GM23338 (cell line): ENCODE measurements around the gene TBC1D30. TPM values are rescaled to one million over a fixed set of nuclear protein-coding genes. Genes with fewer than 3 reads are reported as not detected.

Experiments used
- ATAC-seq: fragments of 200-7000 bp; cut with Tn5 transposase; 3 replicates; pipeline ENCODE4 v1.9.1; 2020
- DNase-seq: peaks from one replicate; pipeline ENCODE4 v3.0.0-alpha.2; 2015; ENCODE audit warnings: low spot score
- H2AFZ ChIP-seq: fragments of 200-600 bp; sonication (generic); 2 replicates; pipeline ENCODE4 v1.8.0; 2016; ENCODE audit warnings: antibody characterized with exemption, mild to moderate bottlenecking, moderate library complexity
- H3F3A ChIP-seq: fragments of 200-600 bp; sonication (generic); replicated peaks from 2 replicates; pipeline ENCODE4 v1.8.0; 2017; ENCODE audit warnings: antibody characterized with exemption, mixed run types, low read depth
- H3K27ac ChIP-seq: fragments of 200-600 bp; sonication (generic); 2 replicates; pipeline ENCODE4 v1.6.1; 2016; ENCODE audit warnings: low read depth
- H3K27me3 ChIP-seq: fragments of 200-600 bp; sonication (generic); 2 replicates; pipeline ENCODE4 v1.8.0; 2016; ENCODE audit warnings: mild to moderate bottlenecking, mixed run types, moderate library complexity; ENCODE audit not compliant: insufficient read depth
- H3K36me3 ChIP-seq: fragments of 200-600 bp; sonication (generic); 2 replicates; pipeline ENCODE4 v1.8.0; 2016; ENCODE audit warnings: mild to moderate bottlenecking; ENCODE audit not compliant: insufficient read depth
- H3K4me1 ChIP-seq: fragments of 200-600 bp; sonication (generic); 2 replicates; pipeline ENCODE4 v1.8.0; 2016; ENCODE audit warnings: mild to moderate bottlenecking, moderate library complexity; ENCODE audit not compliant: insufficient read depth
- H3K4me2 ChIP-seq: fragments of 200-600 bp; sonication (generic); 2 replicates; pipeline ENCODE4 v1.7.1; 2017; ENCODE audit warnings: mixed run types
- H3K4me3 ChIP-seq: fragments of 200-600 bp; sonication (generic); 2 replicates; pipeline ENCODE4 v1.6.1; 2016; ENCODE audit warnings: mixed run types
- H3K79me2 ChIP-seq: fragments of 200-600 bp; sonication (generic); replicated peaks from 2 replicates; pipeline ENCODE4 v1.8.0; 2017; ENCODE audit warnings: mild to moderate bottlenecking; ENCODE audit not compliant: insufficient read depth
- H3K9me2 ChIP-seq: fragments of 200-600 bp; sonication (generic); 2 replicates; pipeline ENCODE4 v1.8.0; 2017; ENCODE audit not compliant: insufficient read depth
- H4K20me1 ChIP-seq: fragments of 200-600 bp; sonication (generic); replicated peaks from 2 replicates; pipeline ENCODE4 v1.8.0; 2017; ENCODE audit warnings: mild to moderate bottlenecking; ENCODE audit not compliant: insufficient read depth
- H3K27ac Mint-ChIP-seq: 2 replicates; pipeline ENCODE4 v1.8.0; 2020; ENCODE audit warnings: inconsistent platforms, mild to moderate bottlenecking, moderate library complexity, mixed read lengths
- H3K27me3 Mint-ChIP-seq: 3 replicates; pipeline ENCODE4 v1.8.0; 2022; ENCODE audit warnings: low read depth, mild to moderate bottlenecking, moderate library complexity, mixed read lengths, inconsistent platforms; ENCODE audit not compliant: insufficient read depth, poor library complexity
- H3K36me3 Mint-ChIP-seq: 3 replicates; pipeline ENCODE4 v1.8.0; 2021; ENCODE audit warnings: low read depth, mild to moderate bottlenecking, inconsistent platforms, moderate library complexity, mixed read lengths
- H3K4me1 Mint-ChIP-seq: 3 replicates; pipeline ENCODE4 v1.8.0; 2020; ENCODE audit warnings: mild to moderate bottlenecking, inconsistent platforms, mixed read lengths
- H3K4me3 Mint-ChIP-seq: 3 replicates; pipeline ENCODE4 v1.8.0; 2021; ENCODE audit warnings: moderate library complexity, mild to moderate bottlenecking, inconsistent platforms, mixed read lengths
- H3K9me3 Mint-ChIP-seq: 3 replicates; pipeline ENCODE4 v1.8.0; 2020; ENCODE audit warnings: moderate library complexity, mild to moderate bottlenecking, inconsistent platforms, mixed read lengths
- CREB1 ChIP-seq: fragments of 250-450 bp; sonication (Bioruptor Pico); IDR thresholded peaks from 2 replicates; pipeline ENCODE4 v1.5.0; 2020; ENCODE audit warnings: low read depth, mild to moderate bottlenecking, moderate library complexity
- CTCF ChIP-seq, 2 experiments: fragments of 200-600 bp in 1 of 2; sonication (generic) in 1 of 2; conservative IDR thresholded peaks; 2 replicates each; pipeline versions ENCODE4 v1.5.1 to v1.6.1; 2016 to 2017; ENCODE audit warnings: antibody characterized with exemption in 2 of 2, low read depth in 2 of 2, mild to moderate bottlenecking in 2 of 2, moderate library complexity in 1 of 2
- ETS1 ChIP-seq: IDR thresholded peaks from 2 replicates; pipeline ENCODE4 v1.6.1; 2016; ENCODE audit warnings: antibody characterized with exemption
- EZH2 ChIP-seq: fragments of 200-600 bp; sonication (generic); IDR thresholded peaks from one replicate; pipeline ENCODE4 v1.8.0; 2017; ENCODE audit warnings: antibody characterized with exemption, mild to moderate bottlenecking, low read depth; ENCODE audit not compliant: unreplicated experiment
- EZH2phosphoT487 ChIP-seq: fragments of 200-600 bp; sonication (generic); IDR thresholded peaks from one replicate; pipeline ENCODE4 v1.8.1; 2018; ENCODE audit warnings: antibody characterized with exemption; ENCODE audit not compliant: unreplicated experiment
- JUNB ChIP-seq: IDR thresholded peaks from one replicate; pipeline ENCODE4 v1.6.1; 2016; ENCODE audit warnings: antibody characterized with exemption; ENCODE audit not compliant: unreplicated experiment
- NANOG ChIP-seq: IDR thresholded peaks from 2 replicates; pipeline ENCODE4 v1.6.1; 2016; ENCODE audit warnings: antibody characterized with exemption, borderline replicate concordance
- POLR2AphosphoS5 ChIP-seq: IDR thresholded peaks from 2 replicates; pipeline ENCODE4 v1.6.1; 2016; ENCODE audit warnings: antibody characterized with exemption, low read depth
- REST ChIP-seq: IDR thresholded peaks from one replicate; pipeline ENCODE4 v1.6.1; 2018; ENCODE audit warnings: antibody characterized with exemption; ENCODE audit not compliant: unreplicated experiment
- STAT1 ChIP-seq: IDR thresholded peaks from one replicate; pipeline ENCODE4 v1.6.1; 2016; ENCODE audit warnings: antibody characterized with exemption; ENCODE audit not compliant: unreplicated experiment
- ZNF114 ChIP-seq: fragments of 250-450 bp; sonication (Bioruptor Pico); IDR thresholded peaks from 2 replicates; pipeline ENCODE4 v1.5.0; 2020; ENCODE audit warnings: mild to moderate bottlenecking, moderate library complexity
- ZNF331 ChIP-seq: fragments of 250-450 bp; sonication (Bioruptor Pico); IDR thresholded peaks from 2 replicates; pipeline ENCODE4 v1.5.0; 2020; ENCODE audit warnings: low read depth, mild to moderate bottlenecking, moderate library complexity
- ZNF462 ChIP-seq: fragments of 250-450 bp; sonication (Bioruptor Pico); IDR thresholded peaks from 2 replicates; pipeline ENCODE4 v1.5.0; 2020; ENCODE audit warnings: mild to moderate bottlenecking, moderate library complexity
- polyA plus RNA-seq: library from polyadenylated mRNA; unstranded; fragments of >200 nt; fragmentation: Nextera tagmentation; extraction: Ambion mirVana; gene quantifications from 2 replicates; pipeline ENCODE4 v1.2.1, GENCODE V29; 2016
- total RNA-seq: library from RNA; depleted of rRNA; stranded (reverse); fragments of >200 nt; shearing (Covaris generic); gene quantifications from 2 replicates; pipeline ENCODE4 v1.2.3, GENCODE V29; 2014

Gene TBC1D30
- total and polyA plus RNA-seq, 2 experiments from 2014 or later: 2.9 to 9.6 TPM

- no peak overlapping the region for H2AFZ ChIP-seq
- no peak overlapping the region for H3K4me3 Mint-ChIP-seq
- no peak for ATAC-seq
- H3K27me3 Mint-ChIP-seq: peaks cover 5% of the 10 kb centered on the region
- no peak for DNase-seq
- no peak overlapping the region for H3K4me2 ChIP-seq
- H3F3A ChIP-seq: no peaks in the 10 kb centered on the region
- H4K20me1 ChIP-seq: no peaks in the 10 kb centered on the region
- H3K4me1 Mint-ChIP-seq: peaks cover 2% of the 10 kb centered on the region; the same call in 2 of the 3 replicates
- no peaks in the 10 kb centered on the region for H3K36me3 ChIP-seq
- no peaks in the 10 kb centered on the region for H3K27me3 ChIP-seq
- TF ChIP-seq STAT1 (no peak), ZNF114 (no peak), EZH2 (no peak), ZNF462 (no peak), ETS1 (no peak), JUNB (no peak), CTCF (conservative IDR thresholded peaks at IDR 0.05; ENCODE audit: low read depth in 2 of 2) (no peak), REST (no peak), NANOG (no peak), POLR2AphosphoS5 (no peak), EZH2phosphoT487 (no peak), ZNF331 (no peak), CREB1 (CRISPR knock-in tag) (no peak)
- no peaks in the 10 kb centered on the region for H3K36me3 Mint-ChIP-seq
- H3K27ac ChIP-seq: no peak overlapping the region
- no peak overlapping the region for H3K4me3 ChIP-seq
- no peak overlapping the region for H3K27ac Mint-ChIP-seq
- H3K79me2 ChIP-seq: no peaks in the 10 kb centered on the region
- H3K9me2 ChIP-seq: no peaks in the 10 kb centered on the region
- H3K4me1 ChIP-seq: no peaks in the 10 kb centered on the region
- no peaks in the 10 kb centered on the region for H3K9me3 Mint-ChIP-seq
Observed at GRCh38 chr12:64797156-64797555, 27.3 kb upstream of the TBC1D30 start.
